RWPE1 (cell line): ENCODE data around the gene TMEM161B.
A peak's percentile ranks its signal among the peaks of the same experiment; 100 is the strongest.

Experiments
- CTCF ChIA-PET: fragments of 350-600 bp; sonication (Branson Sonifier 250); formaldehyde crosslinking; extraction: SDS; loops from one replicate; lab custom pipeline; 2021; lab: Yijun Ruan, JAX
- POLR2A ChIA-PET: fragments of 400-600 bp; formaldehyde crosslinking; extraction: SDS; loops from one replicate; lab custom pipeline; 2020; ENCODE audit warnings: antibody characterized with exemption; ENCODE audit not compliant: low non-redundant PET; lab: Yijun Ruan, JAX
- DNase-seq: peaks from one replicate; pipeline ENCODE4 v3.0.0; 2012; ENCODE audit warnings: low spot score
- H3K27ac ChIP-seq: fragments of 450-650 bp; 2 replicates; pipeline ENCODE4 v1.5.1; 2017
- TF ChIP-seq, protein P1 (sequence below): fragments of 450-650 bp; conservative IDR thresholded peaks from 2 replicates; pipeline ENCODE4 v1.5.1; 2017; ENCODE audit warnings: low read depth, mild to moderate bottlenecking

The TMEM161B gene

DNA sequence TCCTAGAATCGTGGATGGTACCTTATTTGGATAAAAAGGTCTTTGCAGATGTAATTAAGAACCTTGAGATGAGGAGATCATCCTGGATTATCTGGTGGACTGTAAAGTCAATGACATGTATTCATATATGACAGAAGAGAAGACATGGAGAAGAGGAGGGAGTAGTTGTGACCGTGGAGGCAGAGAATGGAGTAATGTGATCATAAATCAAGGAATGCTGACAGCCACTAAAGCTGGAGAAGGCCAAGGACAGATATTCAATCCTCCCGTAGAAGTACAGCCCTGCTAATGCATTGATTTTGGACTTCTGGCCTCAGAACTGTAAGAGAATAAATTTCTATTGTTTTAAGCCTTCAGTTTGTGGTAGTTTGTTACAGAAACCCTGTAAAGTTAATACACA is 18.7 kb upstream of the TMEM161B start:
- CTCF ChIA-PET = interaction anchor here (0.7 kb wide), 2 partner anchors 110 to 177 kb away, joined by 3 read pairs; no protein-coding TSS in a partner anchor
- no peak for DNase-seq
- POLR2A ChIA-PET = no interaction called here
- H3K27ac ChIP-seq = no peak overlapping the region
- TF ChIP-seq, protein P1, sequence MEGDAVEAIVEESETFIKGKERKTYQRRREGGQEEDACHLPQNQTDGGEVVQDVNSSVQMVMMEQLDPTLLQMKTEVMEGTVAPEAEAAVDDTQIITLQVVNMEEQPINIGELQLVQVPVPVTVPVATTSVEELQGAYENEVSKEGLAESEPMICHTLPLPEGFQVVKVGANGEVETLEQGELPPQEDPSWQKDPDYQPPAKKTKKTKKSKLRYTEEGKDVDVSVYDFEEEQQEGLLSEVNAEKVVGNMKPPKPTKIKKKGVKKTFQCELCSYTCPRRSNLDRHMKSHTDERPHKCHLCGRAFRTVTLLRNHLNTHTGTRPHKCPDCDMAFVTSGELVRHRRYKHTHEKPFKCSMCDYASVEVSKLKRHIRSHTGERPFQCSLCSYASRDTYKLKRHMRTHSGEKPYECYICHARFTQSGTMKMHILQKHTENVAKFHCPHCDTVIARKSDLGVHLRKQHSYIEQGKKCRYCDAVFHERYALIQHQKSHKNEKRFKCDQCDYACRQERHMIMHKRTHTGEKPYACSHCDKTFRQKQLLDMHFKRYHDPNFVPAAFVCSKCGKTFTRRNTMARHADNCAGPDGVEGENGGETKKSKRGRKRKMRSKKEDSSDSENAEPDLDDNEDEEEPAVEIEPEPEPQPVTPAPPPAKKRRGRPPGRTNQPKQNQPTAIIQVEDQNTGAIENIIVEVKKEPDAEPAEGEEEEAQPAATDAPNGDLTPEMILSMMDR = no peak

GRCh38 chr5:88283690-88284089 is 15.0 kb upstream of the TMEM161B start:
- H3K27ac ChIP-seq = no peak overlapping the region
- CTCF ChIA-PET = no interaction called here
- TF ChIP-seq, protein P1 = no peak
- POLR2A ChIA-PET = no interaction called here
- no peak for DNase-seq

DNA sequence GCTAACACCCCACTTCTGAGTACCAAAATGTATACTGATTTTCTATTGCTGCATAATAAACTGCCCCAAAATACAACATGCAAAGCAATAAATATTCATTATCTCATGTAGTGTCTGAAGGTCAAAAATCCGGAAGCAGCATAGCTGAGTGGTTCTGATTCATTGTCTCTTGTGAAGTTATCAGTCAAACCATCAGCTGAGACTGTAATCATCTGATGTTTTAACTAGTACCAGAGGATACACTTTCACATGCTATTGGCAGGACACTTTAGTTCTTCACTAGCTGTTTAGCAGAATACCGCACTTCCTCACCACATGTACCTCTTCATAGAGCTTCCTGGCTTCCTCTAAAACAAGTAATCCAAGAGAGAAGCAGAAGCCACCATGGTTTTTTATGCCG is 12.7 kb upstream of the TMEM161B start:
- ChIA-PET POLR2A (no interaction called here), CTCF (no interaction called here)
- TF ChIP-seq, protein P1 = no peak

GRCh38 chr5:88279584-88279983 is 10.9 kb upstream of the TMEM161B start:
- ChIA-PET POLR2A (no interaction called here), CTCF (interaction anchor here (0.6 kb wide), 1 partner anchor 73 kb away, joined by 4 read pairs; no protein-coding TSS in a partner anchor)
- peak; percentile 12 for DNase-seq
- TF ChIP-seq, protein P1 = no peak
- no peak overlapping the region for H3K27ac ChIP-seq

More for the DNA sequence above, 12.7 kb upstream of the TMEM161B start:
- DNase-seq = no peak
- no peak overlapping the region for H3K27ac ChIP-seq

- DNase-seq = no peak
- no peak overlapping the region for H3K27ac ChIP-seq
- CTCF ChIA-PET = no interaction called here
- POLR2A ChIA-PET = no interaction called here
- TF ChIP-seq, protein P1 = no peak
Measured at GRCh38 chr5:88276378-88276777, 7.7 kb upstream of the TMEM161B start.

DNA sequence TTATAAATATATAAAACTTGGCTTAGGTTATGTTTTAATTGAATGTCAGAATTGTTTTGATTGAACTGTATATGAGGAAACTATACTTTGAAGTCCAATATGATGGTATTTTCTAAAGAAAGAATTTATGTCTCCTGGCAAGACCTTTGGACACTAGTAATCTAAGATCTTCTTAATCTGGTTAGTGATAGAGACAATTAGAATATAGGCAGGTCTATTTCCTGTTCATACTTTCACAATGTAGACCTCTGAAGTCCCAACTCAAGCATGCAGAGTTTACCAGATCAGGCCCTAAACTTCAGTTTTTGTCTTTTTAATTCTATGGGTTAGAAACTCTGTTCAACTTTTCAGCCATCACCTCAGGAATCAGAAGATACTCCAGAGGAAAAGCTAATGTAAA is 6.9 kb upstream of the TMEM161B start:
- POLR2A ChIA-PET = no interaction called here
- CTCF ChIA-PET = no interaction called here
- no peak for DNase-seq
- H3K27ac ChIP-seq = no peak overlapping the region
- TF ChIP-seq, protein P1 = no peak
